Uterus (tissue), 4 donors: ENCODE results near the gene C22orf23. TPM values are rescaled to one million over a fixed set of nuclear protein-coding genes. Genes with fewer than 3 reads are reported as not detected.

ENCODE experiments used
- DNase-seq, 2 donors: peaks; one replicate each; pipeline ENCODE4 v3.0.0-alpha.2; 2019 to 2020
- H3K27ac ChIP-seq, 2 donors: fragments of 200-600 bp; sonication (generic); 1 replicate in 1 of 2; 2 replicates in 1 of 2; pipeline ENCODE4 v1.5.1; 2016 to 2018
- H3K27me3 ChIP-seq, 2 donors: fragments of 200-600 bp; sonication (generic); one replicate each; pipeline ENCODE4 v1.5.1; 2018 to 2019; ENCODE audit warnings: control low read depth in 1 of 2
- H3K36me3 ChIP-seq, 2 donors: fragments of 200-600 bp; sonication (generic); one replicate each; pipeline ENCODE4 v1.5.1; 2019; ENCODE audit warnings: control low read depth in 1 of 2
- H3K4me1 ChIP-seq, 2 donors: fragments of 200-600 bp; sonication (generic); one replicate each; pipeline ENCODE4 v1.5.1; 2018 to 2019; ENCODE audit warnings: control low read depth in 1 of 2
- H3K4me3 ChIP-seq, 2 donors: fragments of 200-600 bp; sonication (generic); 1 replicate in 1 of 2; 2 replicates in 1 of 2; pipeline ENCODE4 v1.5.1; 2018 to 2019; ENCODE audit warnings: mild to moderate bottlenecking in 1 of 2
- H3K9me3 ChIP-seq, 2 donors: fragments of 200-600 bp; sonication (generic); one replicate each; pipeline ENCODE4 v1.5.1; 2019; ENCODE audit warnings: control low read depth in 1 of 2
- POLR2A ChIP-seq, 2 donors: fragments of 450-650 bp; IDR thresholded peaks; one replicate each; pipeline ENCODE4 v1.6.1; 2016; ENCODE audit warnings: antibody characterized with exemption in 2 of 2, mild to moderate bottlenecking in 1 of 2, moderate library complexity in 1 of 2
- intact Hi-C: fragments of 100-400 bp; cut with DNase I; formaldehyde crosslinking; loops from one replicate; pipeline ENCODE4 v1.15.1; 2023; ENCODE audit warnings: low total_unique reads
- total RNA-seq, 4 donors: library from RNA; depleted of rRNA in 3 of 4; stranded (reverse); fragments of >200 nt in 3 of 4; gene quantifications; one replicate each; pipeline versions ENCODE4 v1.1.0 to v1.2.4, GENCODE V29; 2014 to 2023
- TF ChIP-seq, protein P1 (sequence below), 4 experiments: fragments of 200-600 bp in 2 of 4; fragments of 450-650 bp in 2 of 4; sonication (generic) in 2 of 4; IDR thresholded peaks; one replicate each; pipeline ENCODE4 v1.5.1; 2016 to 2019; ENCODE audit warnings: antibody characterized with exemption in 4 of 4, mild to moderate bottlenecking in 2 of 4, moderate library complexity in 1 of 4
- donor health status: DM: yes; HTN: yes; CAD: no.

Gene C22orf23
- total RNA-seq, 4 donors from 2014 or later, result 0.40 to 0.76 TPM; not detected in 2

DNA sequence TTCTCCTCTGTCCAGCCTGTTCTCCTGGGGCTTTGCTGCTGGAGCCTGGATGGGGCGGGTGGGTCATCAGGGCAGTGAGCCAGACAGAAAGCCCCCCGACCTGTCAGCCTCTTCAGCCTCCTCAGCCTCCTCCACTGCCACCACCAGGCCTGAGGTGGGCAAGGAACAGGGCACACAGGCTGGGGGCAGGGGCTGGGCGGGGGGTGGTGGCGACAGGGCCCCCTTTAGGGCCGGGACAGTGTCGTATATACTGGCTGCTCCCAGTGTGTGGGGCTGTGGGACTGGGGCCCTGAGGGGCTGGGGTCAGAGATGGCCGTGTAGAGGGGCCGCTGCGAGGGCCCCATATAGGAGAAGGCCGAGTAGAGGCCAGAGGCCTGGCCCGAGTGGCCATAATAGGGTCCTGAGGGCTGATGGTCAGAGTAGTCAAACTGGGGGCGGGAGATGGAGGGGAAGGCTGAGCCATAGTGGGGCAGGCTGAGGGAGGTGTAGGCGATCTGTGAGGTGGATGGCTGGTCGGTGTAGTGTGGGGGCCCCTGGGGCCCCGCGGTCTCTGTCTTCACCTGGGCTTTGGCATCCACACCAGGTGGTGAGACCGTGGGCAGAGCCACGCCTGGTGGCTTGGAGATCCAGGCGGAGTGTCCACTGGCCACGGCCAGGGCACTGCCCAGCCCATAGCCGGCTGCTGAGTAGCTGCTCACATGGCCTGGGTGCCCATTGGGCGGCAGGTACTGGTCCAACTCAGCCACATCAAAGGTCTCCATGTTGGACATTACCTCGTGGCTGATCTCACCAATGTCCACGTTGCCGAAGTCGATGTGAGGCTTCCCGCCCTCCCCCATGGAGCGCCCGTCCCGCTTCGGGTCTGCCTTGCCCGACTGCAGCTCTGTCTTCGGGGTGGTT, 20.1 kb upstream of the C22orf23 start:
- H3K4me3 ChIP-seq, result no peak overlapping the region
- H3K36me3 ChIP-seq, result no peaks in the 10 kb centered on the region
- H3K27ac ChIP-seq, result no peak overlapping the region
- H3K9me3 ChIP-seq, result no peaks in the 10 kb centered on the region
- no peak for DNase-seq
- intact Hi-C loops, result no loop called here
- TF ChIP-seq, protein P1, sequence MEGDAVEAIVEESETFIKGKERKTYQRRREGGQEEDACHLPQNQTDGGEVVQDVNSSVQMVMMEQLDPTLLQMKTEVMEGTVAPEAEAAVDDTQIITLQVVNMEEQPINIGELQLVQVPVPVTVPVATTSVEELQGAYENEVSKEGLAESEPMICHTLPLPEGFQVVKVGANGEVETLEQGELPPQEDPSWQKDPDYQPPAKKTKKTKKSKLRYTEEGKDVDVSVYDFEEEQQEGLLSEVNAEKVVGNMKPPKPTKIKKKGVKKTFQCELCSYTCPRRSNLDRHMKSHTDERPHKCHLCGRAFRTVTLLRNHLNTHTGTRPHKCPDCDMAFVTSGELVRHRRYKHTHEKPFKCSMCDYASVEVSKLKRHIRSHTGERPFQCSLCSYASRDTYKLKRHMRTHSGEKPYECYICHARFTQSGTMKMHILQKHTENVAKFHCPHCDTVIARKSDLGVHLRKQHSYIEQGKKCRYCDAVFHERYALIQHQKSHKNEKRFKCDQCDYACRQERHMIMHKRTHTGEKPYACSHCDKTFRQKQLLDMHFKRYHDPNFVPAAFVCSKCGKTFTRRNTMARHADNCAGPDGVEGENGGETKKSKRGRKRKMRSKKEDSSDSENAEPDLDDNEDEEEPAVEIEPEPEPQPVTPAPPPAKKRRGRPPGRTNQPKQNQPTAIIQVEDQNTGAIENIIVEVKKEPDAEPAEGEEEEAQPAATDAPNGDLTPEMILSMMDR (IDR thresholded peaks at IDR 0.05), result no peak
- no peak for TF ChIP-seq POLR2A (IDR thresholded peaks at IDR 0.05)
- H3K4me1 ChIP-seq, result no peaks in the 10 kb centered on the region
- H3K27me3 ChIP-seq, result no peaks in the 10 kb centered on the region

DNA sequence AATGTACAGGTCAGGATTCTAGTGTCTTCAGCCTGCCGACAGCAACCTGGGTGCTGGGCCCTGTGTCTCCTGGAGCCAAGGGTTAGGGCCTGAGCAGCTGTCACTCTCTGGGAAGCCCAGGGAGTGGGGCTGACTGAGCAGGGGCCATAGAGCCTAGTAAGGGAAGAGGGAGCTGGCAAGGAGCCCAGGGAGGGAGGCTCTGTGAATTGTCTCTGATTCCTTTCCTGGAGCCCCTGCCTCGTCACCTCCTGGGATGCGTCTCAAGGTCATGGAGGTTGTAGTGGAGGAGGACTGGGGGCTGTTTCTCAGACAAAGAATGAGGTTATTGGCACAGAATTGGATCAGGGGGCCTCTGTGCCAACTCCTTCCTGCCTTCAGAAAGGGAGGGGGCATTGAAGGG, 19.1 kb upstream of the C22orf23 start:
- no peaks in the 10 kb centered on the region for H3K36me3 ChIP-seq
- no peaks in the 10 kb centered on the region for H3K27me3 ChIP-seq
- intact Hi-C loops, result no loop called here

DNA sequence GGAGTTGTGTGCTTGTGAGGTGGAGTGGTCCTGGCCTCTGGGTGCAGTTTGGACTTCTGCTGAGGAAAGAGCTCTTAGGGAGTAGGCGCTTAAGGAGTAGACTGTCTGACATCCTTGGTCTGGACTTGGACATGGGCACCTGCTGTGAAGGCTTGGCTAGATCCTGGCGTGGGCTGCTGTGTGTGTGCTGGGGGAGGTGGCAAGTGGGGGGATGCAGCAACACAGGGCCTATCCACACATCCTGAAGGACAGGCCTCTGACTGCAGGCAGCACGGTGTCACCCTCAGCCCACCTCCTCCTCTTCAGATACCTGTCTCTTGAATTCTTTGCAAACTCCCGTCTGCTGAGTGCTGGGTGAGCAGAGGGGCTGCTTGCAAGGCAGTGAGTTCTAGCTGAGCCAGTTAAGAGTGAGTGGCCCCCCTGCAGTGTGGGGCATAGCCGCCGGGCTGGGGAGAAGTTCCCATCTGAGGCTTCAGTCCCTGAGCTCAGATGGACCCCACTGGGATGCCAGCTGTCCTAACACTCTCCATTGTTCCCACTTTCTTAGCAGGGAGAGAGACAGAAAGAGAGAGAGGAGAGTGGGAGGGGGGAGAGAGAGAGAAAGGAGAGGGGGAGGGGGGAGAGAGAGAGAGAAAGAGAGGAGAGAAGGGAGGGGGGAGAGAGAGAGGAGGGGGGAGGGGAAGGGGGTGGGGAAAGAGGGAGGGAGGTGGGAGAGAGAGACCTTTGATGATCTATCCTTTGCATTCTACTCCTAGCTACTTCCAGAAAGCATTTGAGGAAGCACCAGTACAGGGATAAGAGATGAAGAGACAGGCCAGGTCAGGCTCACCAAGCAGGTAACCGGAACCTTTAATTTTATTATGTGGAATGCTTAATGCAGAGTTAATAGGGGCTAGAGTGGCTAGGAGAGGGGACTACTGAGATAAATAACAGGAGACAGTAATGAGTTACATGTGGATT, 18.4 kb upstream of the C22orf23 start:
- H3K27ac ChIP-seq, result no peak overlapping the region
- no peak for DNase-seq
- H3K9me3 ChIP-seq, result no peaks in the 10 kb centered on the region
- H3K36me3 ChIP-seq, result no peaks in the 10 kb centered on the region
- no peak overlapping the region for H3K4me3 ChIP-seq
- intact Hi-C loops, result no loop called here
- no peaks in the 10 kb centered on the region for H3K27me3 ChIP-seq
- no peak for TF ChIP-seq POLR2A (IDR thresholded peaks at IDR 0.05)
- TF ChIP-seq, protein P1 (IDR thresholded peaks at IDR 0.05), result no peak
- H3K4me1 ChIP-seq, result no peaks in the 10 kb centered on the region

More for the DNA sequence above, 19.1 kb upstream of the C22orf23 start:
- no peaks in the 10 kb centered on the region for H3K4me1 ChIP-seq
- no peak for TF ChIP-seq POLR2A (IDR thresholded peaks at IDR 0.05)
- TF ChIP-seq, protein P1 (IDR thresholded peaks at IDR 0.05), result no peak
- no peaks in the 10 kb centered on the region for H3K9me3 ChIP-seq
- H3K4me3 ChIP-seq, result no peak overlapping the region
- H3K27ac ChIP-seq, result no peak overlapping the region
- DNase-seq, result no peak

DNA sequence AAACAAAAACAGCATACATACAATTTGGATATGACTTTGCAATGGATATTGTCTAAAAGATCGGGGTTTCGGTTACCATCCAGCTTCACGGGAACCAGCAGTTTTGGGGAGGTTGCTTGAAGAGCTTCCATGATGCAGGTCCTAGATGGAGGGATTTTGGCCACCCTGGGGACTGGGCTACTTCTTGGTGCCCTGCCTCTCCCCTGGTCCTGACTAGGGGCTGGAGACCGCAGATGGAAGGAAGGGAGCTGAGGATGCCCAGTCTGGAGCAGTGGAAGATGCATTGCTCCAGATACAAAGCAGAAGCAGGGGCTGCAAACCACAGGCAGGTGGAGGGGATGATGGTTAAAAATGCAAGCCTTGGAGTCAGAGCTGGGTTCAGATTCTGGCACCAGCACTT, 17.5 kb upstream of the C22orf23 start:
- Histone ChIP-seq H3K27me3 (no peaks in the 10 kb centered on the region), H3K4me3 (no peak overlapping the region), H3K9me3 (no peaks in the 10 kb centered on the region), H3K27ac (no peak overlapping the region), H3K36me3 (no peaks in the 10 kb centered on the region), H3K4me1 (no peaks in the 10 kb centered on the region)
- DNase-seq, result no peak
- intact Hi-C loops, result no loop called here
- TF ChIP-seq, protein P1 (IDR thresholded peaks at IDR 0.05), result no peak
- TF ChIP-seq POLR2A (IDR thresholded peaks at IDR 0.05), result no peak
